Frontal cortex (tissue), 4 donors: ENCODE measurements around the gene PKD1. TPM values are rescaled to one million over a fixed set of nuclear protein-coding genes. Genes with fewer than 3 reads are reported as not detected.
"Not testable (repeated sequence)": the region's sequence is repeated elsewhere in the genome, so short reads cannot be mapped to it uniquely, and the experiment has no call there.

Experiments
- DNase-seq, 2 donors: peaks; one replicate each; pipeline ENCODE4 v3.0.0; 2012; ENCODE audit warnings: low spot score in 2 of 2
- FAIRE-seq: peaks from 2 replicates; lab custom pipeline; 2012; peaks lifted over from hg19 to GRCh38; lab: Jason Lieb, UNC
- total RNA-seq: library from RNA; depleted of rRNA; stranded (reverse); fragments of >200 nt; gene quantifications from one replicate; pipeline ENCODE4 v1.2.3, GENCODE V29; 2014
- donor health status: control.
- donor health status: control.
- donor health status: control.

PKD1 gene
- total RNA-seq, result 58.3 TPM

DNA sequence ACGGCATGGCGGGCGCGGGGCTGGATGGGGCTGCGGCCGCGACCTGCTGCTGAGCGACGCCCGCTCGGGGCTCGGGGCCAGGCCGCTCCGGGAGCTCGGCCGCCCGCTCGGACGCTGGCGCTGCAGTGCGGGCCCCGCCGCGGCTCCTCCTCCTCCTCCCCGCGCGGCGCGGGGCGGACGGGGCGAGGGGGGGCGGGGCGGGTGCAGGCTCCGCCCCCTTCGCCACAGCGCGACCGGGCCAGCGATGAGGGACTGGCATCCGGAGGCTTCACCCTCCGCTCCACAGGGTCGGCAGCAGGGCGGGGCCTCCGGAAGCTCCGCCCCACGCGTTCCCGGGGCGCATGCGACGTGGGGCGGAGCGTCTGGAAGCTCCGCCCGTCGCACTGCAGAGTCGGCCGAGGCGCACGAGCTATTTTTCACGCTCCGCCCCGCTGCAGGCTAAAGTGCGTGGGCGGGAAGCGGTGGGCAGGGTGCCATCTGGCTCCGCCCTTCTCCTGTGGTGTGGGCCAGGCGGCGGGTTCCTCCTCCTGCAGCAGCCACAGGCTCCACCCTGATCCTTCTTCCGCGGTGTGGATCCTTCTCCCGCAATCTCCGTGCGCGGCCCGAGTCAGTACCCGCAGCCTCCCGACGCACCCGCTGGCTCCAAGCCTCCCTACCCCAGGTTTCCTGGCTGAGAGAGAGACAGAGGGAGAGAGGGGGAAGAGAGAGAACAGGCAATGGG is at the start of gene PKD1:
Gene PKD1 (minus strand): TSS at position 129 of the 721 bp plus-strand sequence. CDS start 209 bp downstream, outside the sequence.
- peak in 1 of 2 donors; percentile 50 for DNase-seq
- not testable (repeated sequence) for FAIRE-seq

GRCh38 chr16:2184962-2185361 is 49.3 kb upstream of the PKD1 start:
- DNase-seq, result no peak
- no peak for FAIRE-seq

- FAIRE-seq (no peak), DNase-seq (no peak)
Observed at GRCh38 chr16:2184346-2184745, 48.6 kb upstream of the PKD1 start.

DNA sequence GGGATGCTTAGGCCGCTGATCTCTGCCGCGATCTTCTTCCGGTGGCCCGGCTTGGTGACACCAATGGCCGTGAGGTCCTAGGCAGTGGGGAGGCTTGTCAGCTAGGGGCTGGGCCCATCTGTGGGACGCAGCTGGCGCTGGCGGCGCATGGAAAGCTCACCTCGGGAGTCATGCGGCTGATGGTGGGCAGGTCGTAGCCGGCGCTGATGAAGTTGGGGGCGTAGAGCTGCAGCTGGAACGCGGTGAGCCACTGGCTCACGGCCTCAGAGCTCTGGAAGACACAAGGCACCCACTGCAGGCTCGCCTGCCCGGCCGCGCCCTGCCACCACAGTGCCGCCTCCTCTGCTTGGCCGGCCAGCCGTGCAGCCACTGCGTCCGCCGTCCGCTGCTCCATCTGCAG is 48.0 kb upstream of the PKD1 start:
- DNase-seq (no peak), FAIRE-seq (no peak)

DNA sequence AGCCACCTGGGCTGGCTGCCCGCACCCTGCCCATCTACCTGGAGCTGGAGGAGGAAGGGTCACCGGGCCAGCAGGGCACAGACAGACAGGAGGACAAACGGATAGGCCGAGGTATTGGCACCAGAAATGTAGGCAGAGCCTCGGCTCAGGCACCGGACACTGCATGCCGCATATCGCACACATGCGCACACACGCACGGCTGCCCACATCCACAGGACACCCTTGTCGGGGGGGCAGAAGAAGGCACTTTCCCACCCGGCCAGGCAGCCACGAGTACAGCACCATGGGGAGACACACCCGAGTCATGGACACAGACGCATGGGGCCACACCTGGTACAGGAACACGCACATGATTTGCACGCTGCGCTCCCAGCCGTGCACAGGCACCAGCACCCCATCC is 46.3 kb upstream of the PKD1 start:
- DNase-seq (no peak), FAIRE-seq (no peak)

DNA sequence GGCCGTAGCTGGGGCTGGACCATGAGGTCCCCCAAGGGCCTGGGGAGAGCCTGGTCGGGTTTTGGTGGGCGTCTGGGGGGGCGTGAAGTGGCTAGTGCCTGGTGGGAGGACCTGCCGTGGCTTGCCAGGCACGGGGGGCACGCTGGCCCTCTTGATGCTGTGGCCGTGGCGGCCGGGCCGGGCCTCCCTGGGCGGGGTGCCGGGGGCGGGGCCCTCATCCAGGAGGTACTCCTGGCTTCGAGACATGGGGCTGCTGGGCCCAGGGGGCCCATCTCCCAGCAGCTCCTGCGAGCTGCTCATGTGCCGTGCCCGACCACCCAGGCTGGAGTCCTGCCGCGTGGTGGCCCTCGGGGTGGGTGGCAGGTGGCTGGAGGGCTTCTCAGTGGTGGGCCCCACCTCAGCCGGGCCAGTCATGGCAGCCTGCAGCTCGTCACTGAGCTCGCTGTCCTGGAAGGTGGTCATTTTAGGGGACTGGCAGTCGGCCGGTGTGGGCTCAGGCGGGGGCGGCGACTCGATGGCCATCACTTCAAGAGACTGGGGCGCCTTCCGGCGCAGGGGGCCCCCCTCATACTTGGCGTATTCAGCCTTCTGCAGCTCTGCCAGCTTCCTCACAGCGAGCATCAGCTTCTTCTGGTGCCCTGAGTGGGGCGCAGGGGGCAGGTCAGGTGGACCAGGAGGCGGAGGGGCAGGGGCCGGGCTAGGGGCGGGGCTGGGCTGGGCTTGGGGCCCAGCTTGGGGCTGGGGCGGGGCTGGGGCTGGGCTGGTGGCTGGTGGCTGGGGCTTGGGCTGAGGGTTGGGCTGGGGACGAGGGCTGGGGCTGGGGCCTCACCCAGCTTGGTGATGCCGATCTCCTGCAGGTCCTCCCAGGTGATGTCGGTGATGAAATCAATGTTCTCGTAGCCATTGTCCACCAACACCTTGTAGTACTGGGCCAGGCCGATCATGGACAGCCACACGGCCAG is 45.5 kb upstream of the PKD1 start:
- DNase-seq, result no peak
- no peak for FAIRE-seq

- DNase-seq (no peak), FAIRE-seq (no peak)
Observed at GRCh38 chr16:2180461-2180860, 44.8 kb upstream of the PKD1 start.

DNA sequence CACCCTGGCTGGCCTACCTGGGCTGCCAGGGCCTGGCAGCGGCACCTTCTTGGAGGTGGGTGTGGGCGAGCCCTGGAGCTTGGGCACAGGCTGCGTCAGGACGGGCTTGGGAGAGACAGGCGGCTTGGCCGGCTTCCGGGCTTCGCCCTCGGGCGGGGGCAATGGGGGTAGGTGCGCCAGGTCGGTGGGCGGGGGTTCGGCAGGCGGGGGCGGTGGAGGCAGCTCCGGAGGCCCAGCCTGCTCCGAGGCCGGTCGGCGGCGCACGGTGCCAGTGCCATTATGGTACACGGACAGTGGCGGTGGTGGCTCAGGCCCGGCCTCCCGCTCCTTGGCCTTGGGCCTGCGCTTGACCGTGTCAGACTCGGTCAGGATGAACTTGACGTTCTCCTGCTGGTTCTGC is 43.9 kb upstream of the PKD1 start:
- DNase-seq, result no peak
- FAIRE-seq, result no peak

GRCh38 chr16:2179107-2179501 is 43.4 kb upstream of the PKD1 start:
- DNase-seq (no peak), FAIRE-seq (no peak)

GRCh38 chr16:2178321-2179106 is 42.8 kb upstream of the PKD1 start:
- FAIRE-seq (no peak), DNase-seq (no peak)

DNA sequence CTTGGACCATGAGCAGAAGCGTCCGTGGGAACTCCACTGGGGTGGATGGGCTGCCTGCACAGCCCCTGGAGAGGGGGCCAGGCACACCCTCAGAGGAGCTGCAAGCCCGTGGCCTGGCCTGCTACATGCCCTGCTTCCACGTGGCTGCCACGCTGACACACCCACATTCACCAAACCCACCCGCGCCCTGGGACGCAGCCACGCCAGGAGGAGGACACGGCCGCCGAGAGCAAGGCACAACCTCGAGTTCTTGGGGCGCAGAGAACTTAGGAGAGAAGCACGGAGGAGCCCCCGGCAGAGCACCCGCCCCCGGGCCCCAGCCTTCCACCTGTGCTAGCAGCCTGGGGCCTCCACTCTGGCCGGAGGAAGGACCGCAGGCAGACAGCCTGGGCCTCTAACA is 41.9 kb upstream of the PKD1 start:
- no peak for DNase-seq
- FAIRE-seq, result no peak

DNA sequence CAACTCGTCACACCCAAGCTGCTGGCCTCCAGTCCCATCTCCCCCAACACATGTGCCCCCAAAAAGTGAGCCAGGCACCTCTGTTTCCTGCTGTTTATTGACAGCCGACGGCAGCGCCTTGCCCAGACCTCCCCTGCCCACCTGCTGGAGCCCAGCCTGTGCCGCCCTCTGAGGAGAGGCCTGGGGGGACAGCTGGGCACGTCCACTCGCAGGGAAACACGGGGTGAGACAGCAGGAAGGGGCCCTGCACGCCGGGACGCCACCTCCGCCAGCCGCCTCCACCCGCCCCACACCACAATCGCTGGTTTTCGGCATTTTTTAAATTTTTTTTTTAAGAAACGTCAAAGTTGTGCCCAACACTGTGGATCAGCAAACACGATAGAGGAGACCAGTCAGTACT is 41.4 kb upstream of the PKD1 start:
- FAIRE-seq (no peak), DNase-seq (no peak)

DNA sequence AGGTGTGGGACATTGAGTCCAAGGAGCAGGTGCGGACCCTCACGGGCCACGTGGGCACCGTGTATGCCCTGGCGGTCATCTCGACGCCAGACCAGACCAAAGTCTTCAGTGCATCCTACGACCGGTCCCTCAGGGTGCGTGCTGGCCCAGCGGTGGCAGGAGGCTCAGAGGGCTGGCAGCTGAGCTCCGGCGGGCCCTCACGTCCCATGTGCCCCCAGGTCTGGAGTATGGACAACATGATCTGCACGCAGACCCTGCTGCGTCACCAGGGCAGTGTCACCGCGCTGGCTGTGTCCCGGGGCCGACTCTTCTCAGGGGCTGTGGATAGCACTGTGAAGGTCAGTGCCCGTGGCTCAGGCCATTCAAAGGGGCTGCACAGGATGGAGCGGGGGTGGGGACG is 40.3 kb upstream of the PKD1 start:
- FAIRE-seq (no peak), DNase-seq (no peak)

GRCh38 chr16:2175454-2175853 is 39.8 kb upstream of the PKD1 start:
- DNase-seq (no peak), FAIRE-seq (no peak)

DNA sequence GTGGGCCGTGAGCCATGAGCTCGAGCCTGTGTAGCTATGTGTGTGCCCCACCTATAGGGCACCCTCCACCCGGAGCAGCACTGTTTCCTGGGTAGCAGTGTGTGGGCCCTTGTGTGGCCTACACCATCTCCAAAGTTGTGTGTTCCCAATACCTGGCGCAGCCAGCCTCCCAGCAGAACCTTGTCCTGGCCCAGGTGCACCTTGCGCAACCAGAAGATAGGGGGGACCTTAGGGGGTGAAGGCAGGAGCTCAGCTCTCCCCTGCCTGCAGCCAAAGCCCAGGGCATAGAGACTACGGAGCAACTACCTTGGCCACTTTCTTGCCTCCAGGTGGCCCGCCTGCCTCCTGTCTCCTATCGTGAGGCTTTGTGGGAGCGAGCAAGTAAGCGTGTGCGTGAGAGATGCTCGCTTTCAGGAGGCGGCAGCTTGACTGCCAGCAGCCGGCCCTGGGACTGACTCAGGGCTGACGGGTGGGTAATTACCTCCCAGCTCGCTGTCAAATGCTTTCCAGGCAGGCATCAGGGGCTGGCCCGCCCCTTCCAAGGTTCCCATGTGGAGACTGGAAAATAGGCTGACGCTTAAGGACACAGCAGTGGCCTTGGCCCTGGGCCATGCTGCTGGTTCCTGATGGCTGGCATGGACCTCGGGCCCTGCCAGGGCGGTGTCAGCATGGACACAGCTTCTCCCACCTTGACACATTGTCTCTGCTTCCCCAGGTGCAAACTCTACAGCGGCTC is 38.9 kb upstream of the PKD1 start:
- FAIRE-seq, result no peak
- DNase-seq, result no peak

GRCh38 chr16:2173916-2174315 is 38.2 kb upstream of the PKD1 start:
- DNase-seq (no peak), FAIRE-seq (no peak)

GRCh38 chr16:2173366-2173765 is 37.7 kb upstream of the PKD1 start:
- FAIRE-seq (no peak), DNase-seq (no peak)

- no peak for FAIRE-seq
- DNase-seq, result no peak
Observed at GRCh38 chr16:2172688-2173335, 37.1 kb upstream of the PKD1 start.

DNA sequence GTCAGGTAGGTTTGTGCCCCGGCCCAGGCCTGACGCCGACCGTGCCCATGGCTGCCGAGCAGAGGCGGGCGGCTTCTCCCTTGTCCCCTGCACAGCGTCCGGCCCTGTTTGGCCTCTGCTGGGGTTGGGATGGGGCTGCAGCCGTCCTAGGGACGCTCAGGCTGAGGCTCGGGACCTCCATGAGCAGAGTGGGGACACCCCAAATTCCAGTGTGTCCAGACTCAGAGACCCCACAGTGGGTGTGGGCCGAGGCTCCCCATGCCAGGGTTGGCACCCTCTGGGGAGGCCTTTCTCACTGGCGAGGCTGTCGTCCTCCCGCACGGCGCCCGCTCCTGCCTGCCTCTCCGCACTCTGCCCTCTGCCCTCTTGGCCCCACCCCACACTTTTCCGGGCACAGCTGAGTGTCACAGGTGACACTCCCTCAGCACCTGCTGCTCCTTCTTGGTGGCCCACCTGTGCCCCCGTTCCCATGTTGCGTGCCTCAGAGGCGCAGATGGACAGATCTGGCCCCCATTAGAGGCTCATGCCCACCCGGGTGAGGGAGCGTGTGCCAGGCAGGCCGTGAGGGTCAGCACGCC is 36.0 kb upstream of the PKD1 start:
- no peak for FAIRE-seq
- DNase-seq, result no peak
